HT1080 (cell line): ENCODE results near the gene ZNRF2. TPM values are rescaled to one million over a fixed set of nuclear protein-coding genes. Genes with fewer than 3 reads are reported as not detected.
"Not testable (repeated sequence)": the region's sequence is repeated elsewhere in the genome, so short reads cannot be mapped to it uniquely, and the experiment has no call there.

Experiments
- DNase-seq: peaks from one replicate; pipeline ENCODE4 v3.0.0-alpha.2; 2015; ENCODE audit warnings: low read depth
- total RNA-seq: library from RNA; depleted of rRNA; stranded (reverse); fragments of >200 nt; shearing (Covaris generic); gene quantifications from 2 replicates; pipeline ENCODE4 v1.2.3, GENCODE V29; 2014

Gene ZNRF2
- total RNA-seq, 1 experiment from 2014 or later = 9.2 TPM

DNA sequence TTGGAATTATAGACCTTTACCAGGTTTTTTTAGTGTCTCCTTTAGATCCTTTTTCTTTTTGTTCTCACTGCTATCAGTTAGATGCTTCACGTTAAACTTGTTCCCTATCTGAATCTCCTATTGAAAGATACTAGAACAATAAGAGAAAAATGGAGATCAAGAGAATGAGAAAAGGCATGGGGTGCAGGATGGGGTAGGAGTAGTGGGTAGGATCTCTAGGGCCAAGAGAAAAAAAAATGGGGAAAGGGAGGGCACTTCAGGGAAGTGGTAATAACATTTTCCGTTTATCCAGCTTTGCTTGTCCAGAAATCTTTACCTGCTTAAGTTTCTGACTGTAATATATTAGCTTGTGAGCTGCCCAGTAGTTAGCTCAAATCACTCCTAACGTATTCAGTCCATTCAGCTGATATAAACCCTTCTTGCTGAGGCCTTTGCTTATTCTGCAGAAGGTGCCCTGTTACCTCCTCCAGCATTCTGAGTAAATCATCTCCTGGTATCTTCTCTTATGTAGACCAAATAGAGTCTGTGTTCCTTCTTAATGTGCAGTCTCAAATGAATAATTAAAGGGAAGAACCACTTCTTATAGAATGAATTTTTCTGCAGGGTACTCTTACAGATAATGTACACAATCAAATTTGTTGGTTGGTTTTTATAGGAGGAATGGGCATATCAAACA, 69.7 kb downstream of the ZNRF2 start:
- DNase-seq = no peak

- no peak for DNase-seq
Observed at GRCh38 chr7:30354791-30355190, 70.4 kb downstream of the ZNRF2 start.

DNA sequence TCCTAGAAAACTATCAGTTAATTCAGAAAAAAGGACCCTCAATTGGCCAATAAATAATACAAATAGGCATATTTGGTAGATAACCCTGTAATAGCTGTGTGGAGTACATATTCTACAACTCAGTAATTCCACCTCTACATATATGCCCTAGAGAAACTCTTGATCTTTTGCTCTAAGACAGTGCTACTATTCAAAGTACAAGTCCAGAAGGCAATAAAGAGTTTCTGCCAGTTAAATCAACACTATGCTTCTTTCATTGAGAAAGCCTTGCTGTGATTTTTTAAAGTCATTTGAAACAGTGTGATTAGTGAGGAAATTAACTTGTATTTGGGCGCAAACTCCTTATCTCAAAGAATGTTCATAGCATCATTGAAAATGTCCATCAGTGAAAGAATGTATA, 75.6 kb downstream of the ZNRF2 start:
- DNase-seq = no peak

DNA sequence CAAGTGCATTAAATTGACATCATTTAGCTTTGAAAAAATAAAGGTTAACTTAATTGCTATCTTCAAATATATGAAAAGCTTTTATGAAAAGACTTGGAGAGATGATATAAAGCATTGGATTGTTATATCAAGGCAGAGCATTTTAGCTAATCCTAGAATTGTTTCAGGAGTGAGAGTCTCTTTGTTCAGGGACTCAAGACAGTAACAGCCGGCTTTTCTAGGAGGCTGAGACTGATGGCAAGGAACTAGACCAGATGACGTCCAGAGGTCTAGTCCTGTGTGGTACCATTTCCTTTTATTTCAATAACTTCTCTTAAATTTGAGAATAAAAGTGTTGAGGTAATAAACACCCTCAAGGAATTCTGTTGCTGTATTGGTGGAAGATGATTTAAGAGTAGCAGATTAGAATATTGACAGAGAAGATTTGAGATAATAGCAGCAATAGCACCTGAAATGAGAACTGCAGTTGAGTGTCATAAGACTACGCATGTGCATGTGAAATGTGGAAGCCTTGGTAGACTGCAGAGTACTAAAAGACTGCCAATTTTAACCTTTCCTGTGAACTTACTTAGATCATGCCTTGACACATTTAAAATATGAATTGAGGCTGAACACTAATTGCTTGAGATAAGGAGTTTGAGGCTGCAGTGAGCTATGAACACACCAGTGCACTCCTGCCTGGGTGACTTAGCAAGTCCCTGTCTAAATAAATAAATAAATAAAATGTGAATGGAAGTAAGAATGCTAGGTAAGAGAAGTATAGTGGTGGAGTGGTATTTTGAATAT, 79.6 kb downstream of the ZNRF2 start:
- DNase-seq = no peak

DNA sequence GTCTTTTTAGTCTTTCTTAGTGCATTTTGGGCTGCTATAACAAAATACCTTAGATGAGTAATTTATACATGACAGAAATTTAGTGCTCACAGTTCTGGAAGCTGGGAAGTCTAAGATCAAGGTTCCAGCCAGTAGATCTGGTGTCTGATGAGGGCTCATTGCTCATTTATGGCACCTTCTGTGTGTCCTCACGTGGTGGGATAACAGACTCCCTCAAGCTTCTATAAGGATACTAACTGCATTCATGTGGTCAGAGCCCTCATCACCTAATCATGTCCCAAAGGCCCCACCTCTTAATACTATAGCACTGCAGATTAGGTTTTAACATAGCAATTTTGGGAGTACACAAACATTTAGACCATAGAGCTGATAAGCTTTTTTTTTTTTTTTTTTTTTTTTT, 80.4 kb downstream of the ZNRF2 start:
- DNase-seq = no peak

DNA sequence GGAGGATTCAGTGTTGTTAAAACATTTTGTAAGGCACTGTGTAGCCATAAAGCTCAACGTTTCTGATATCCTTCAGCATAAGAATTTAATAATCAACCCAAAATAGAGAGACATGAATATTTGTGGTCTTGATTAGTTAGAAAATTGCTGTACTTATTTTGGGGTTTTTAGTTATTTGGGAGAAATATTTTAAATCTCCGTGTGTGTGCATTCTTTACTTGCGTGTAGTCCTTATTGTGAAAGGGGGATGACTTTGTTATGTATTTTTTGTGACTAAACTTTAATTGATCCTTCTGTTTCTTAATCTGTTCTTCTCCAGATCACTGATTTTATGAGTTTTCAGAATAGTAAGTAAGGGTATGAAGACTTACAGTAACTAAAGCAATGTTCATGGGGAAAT, 81.2 kb downstream of the ZNRF2 start:
- DNase-seq = no peak

GRCh38 chr7:30366606-30367005, 82.2 kb downstream of the ZNRF2 start:
- DNase-seq = peak; percentile 21

DNA sequence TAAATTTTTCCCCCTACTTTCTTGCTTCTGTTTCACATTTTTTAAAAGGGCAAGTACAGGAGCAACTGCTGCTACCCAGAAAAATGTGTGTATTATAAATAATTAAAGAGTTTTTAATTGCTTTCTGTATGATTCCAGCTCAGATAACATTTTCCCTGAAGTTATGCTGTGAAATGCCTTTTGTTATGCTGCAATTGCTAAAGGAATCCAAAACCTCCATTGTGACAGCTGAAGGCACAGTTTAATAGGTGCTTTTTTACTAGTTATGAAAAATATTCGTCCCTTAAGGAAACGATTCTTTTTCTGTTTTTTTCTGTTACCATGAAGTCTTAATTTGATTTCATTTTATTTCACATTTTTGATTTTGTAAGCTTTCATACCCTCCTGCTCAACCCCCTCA, 83.2 kb downstream of the ZNRF2 start:
- no peak for DNase-seq

GRCh38 chr7:30369879-30370278, 85.5 kb downstream of the ZNRF2 start:
- no peak for DNase-seq

GRCh38 chr7:30371321-30371720, 86.9 kb downstream of the ZNRF2 start:
- DNase-seq = no peak

DNA sequence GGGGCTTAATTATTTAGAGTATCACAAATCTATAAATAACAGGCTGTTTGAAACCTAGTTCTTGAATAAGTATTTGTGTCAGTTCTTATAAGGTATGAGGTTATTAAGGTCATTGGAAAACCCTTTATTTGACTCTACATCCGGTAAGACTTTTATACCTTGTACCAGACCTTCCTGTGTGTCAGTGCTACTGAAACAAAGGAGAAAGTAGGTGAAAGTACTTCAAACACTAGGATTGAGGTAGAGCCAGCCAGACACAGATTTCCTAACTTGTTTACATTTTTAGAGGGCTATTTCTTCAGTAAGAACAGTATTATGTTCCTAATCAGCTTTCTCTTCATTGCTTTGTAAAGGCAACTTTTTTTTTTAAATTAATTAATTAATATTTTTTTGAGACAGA, 93.9 kb downstream of the ZNRF2 start:
- DNase-seq = no peak

GRCh38 chr7:30379131-30379530, 94.7 kb downstream of the ZNRF2 start:
- DNase-seq = no peak

- DNase-seq = no peak
Observed at GRCh38 chr7:30379741-30380140, 95.3 kb downstream of the ZNRF2 start.

GRCh38 chr7:30380294-30380693, 95.9 kb downstream of the ZNRF2 start:
- DNase-seq = no peak

DNA sequence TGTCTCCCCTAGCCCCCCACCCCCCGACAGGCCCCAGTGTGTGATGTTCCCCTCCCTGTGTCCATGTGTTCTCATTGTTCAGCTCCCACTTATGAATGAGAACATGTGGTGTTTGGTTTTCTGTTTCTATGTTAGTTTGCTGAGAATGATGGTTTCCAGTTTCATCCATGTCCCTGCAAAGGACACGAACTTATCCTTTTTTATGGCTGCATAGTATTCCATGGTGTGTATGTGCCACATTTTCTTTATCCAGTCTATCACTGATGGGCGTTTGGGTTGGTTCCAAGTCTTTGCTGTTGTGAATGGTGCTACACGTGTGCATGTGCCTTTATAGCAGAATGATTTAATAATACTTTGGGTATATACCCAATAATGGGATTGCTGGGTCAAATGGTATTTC, 96.4 kb downstream of the ZNRF2 start:
- DNase-seq = not testable (repeated sequence)

GRCh38 chr7:30382607-30383006, 98.2 kb downstream of the ZNRF2 start:
- DNase-seq = no peak

DNA sequence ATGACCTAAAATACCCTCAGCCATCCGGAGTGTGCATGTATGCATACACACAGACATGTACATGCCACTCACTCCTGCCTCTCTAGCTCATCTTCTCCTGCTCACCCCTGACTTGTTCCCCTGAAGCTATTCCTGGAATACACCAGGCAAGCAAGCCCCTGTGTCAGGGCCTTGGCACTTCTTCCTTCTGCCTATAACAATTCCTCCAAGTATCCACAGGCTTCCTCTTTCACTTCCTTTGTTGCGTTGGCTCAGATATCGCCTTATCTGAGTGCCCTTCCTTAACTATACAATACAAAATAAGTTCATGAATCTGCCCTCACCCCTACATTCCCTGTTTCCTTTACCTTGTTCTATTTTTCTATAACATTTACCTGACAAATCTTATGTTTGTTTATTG, 105.4 kb downstream of the ZNRF2 start:
- no peak for DNase-seq

GRCh38 chr7:30390736-30391636, 106.6 kb downstream of the ZNRF2 start:
- no peak for DNase-seq

DNA sequence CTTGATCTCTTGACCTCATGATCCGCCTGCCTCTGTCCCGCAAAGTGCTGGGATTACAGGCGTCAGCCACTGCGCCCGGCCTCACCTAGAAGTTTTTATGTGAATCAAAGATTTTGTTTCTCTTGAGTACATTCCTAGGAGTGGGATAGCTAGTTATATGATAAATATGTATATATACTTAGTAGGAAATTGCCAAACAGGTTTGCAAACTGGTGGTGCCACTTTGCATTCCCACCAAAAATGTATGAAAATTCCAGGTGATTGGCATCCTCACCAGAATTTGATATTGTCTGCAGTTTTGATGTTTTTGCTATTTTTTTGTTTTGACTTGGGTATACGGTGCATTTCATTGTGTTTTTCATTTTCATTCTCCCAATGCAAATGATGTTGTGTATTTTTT, 107.4 kb downstream of the ZNRF2 start:
- DNase-seq = no peak

DNA sequence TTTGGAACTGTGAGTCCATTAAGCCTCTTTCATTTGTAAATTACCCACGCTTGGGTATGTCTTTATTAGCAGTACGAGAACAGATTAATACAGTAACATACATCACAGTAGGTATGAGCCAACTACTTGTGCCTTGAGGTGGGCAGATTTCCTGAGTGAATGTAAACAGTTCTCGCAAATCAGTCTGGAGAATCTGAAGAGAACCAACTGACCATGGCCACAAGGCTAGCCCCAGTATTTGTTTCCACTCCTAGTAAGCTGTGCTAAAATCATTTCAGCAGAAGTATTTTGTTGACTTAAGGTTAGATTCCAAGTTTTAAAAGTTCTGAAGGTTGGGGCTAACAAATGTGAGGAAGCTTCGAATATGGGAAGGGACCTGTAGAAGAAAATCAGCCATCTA, 111.3 kb downstream of the ZNRF2 start:
- DNase-seq = no peak

DNA sequence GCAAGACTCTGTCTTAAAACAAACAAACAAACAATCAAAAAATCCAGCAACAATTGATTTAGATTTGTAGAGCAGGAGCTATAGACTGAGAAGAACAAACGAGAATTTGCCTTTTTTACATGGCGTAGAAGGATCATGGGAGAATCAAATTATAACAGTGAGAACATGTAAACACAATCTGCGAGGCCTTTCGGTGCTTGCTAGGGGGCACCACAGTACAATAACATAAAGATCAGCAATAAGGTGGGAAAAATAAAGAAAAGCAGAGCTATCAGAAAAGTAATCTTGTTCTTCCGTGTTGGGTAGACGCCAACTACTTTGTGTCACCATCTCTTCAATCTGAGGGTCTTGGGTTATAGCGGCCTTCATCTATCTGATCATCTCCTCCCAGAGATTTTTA, 112.0 kb downstream of the ZNRF2 start:
- no peak for DNase-seq

GRCh38 chr7:30403477-30403876, 119.1 kb downstream of the ZNRF2 start:
- no peak for DNase-seq
